ENCODE data around the gene RPS6KA2.

The RPS6KA2 gene

GRCh38 chr6:166627033-166627874, at the start of gene RPS6KA2:
RPS6KA2 (minus strand) TSS chr6:166627251; CDS start chr6:166627019, 232 bp downstream.
- DNase-seq (ENCODE audit: low read depth), result peak; percentile 91

GRCh38 chr6:166676270-166676860, 49.3 kb upstream of the RPS6KA2 start:
- no peak for DNase-seq (ENCODE audit: low read depth)

- no peak for DNase-seq (ENCODE audit: low read depth)
Measured at GRCh38 chr6:166675736-166676135, 48.7 kb upstream of the RPS6KA2 start.

GRCh38 chr6:166673309-166673708, 46.3 kb upstream of the RPS6KA2 start:
- DNase-seq (ENCODE audit: low read depth), result no peak

- no peak for DNase-seq (ENCODE audit: low read depth)
Measured at GRCh38 chr6:166672624-166673206, 45.7 kb upstream of the RPS6KA2 start.

GRCh38 chr6:166672146-166672545, 45.1 kb upstream of the RPS6KA2 start:
- no peak for DNase-seq (ENCODE audit: low read depth)

GRCh38 chr6:166671434-166672081, 44.5 kb upstream of the RPS6KA2 start:
- DNase-seq (ENCODE audit: low read depth), result no peak

- no peak for DNase-seq (ENCODE audit: low read depth)
Measured at GRCh38 chr6:166670894-166671293, 43.8 kb upstream of the RPS6KA2 start.

GRCh38 chr6:166670013-166670412, 43.0 kb upstream of the RPS6KA2 start:
- no peak for DNase-seq (ENCODE audit: low read depth)

- no peak for DNase-seq (ENCODE audit: low read depth)
Measured at GRCh38 chr6:166667796-166668610, 41.0 kb upstream of the RPS6KA2 start.

GRCh38 chr6:166664135-166664534, 37.1 kb upstream of the RPS6KA2 start:
- no peak for DNase-seq (ENCODE audit: low read depth)

- no peak for DNase-seq (ENCODE audit: low read depth)
Measured at GRCh38 chr6:166663568-166663967, 36.5 kb upstream of the RPS6KA2 start.

GRCh38 chr6:166662690-166663089, 35.6 kb upstream of the RPS6KA2 start:
- no peak for DNase-seq (ENCODE audit: low read depth)

GRCh38 chr6:166661327-166662085, 34.5 kb upstream of the RPS6KA2 start:
- no peak for DNase-seq (ENCODE audit: low read depth)

GRCh38 chr6:166660157-166660688, 33.2 kb upstream of the RPS6KA2 start:
- DNase-seq (ENCODE audit: low read depth), result no peak

- no peak for DNase-seq (ENCODE audit: low read depth)
Measured at GRCh38 chr6:166659581-166659980, 32.5 kb upstream of the RPS6KA2 start.

- no peak for DNase-seq (ENCODE audit: low read depth)
Measured at GRCh38 chr6:166658792-166659150, 31.7 kb upstream of the RPS6KA2 start.

GRCh38 chr6:166658115-166658791, 31.2 kb upstream of the RPS6KA2 start:
- DNase-seq (ENCODE audit: low read depth), result no peak

- DNase-seq (ENCODE audit: low read depth), result no peak
Measured at GRCh38 chr6:166657531-166657930, 30.5 kb upstream of the RPS6KA2 start.
